ENCODE measurements around the gene CCDC14. TPM values are rescaled to one million over a fixed set of nuclear protein-coding genes. Genes with fewer than 3 reads are reported as not detected.

CCDC14 gene
- total RNA-seq, 2 donors from 2014 or later, result 38.8 to 67.8 TPM

DNA sequence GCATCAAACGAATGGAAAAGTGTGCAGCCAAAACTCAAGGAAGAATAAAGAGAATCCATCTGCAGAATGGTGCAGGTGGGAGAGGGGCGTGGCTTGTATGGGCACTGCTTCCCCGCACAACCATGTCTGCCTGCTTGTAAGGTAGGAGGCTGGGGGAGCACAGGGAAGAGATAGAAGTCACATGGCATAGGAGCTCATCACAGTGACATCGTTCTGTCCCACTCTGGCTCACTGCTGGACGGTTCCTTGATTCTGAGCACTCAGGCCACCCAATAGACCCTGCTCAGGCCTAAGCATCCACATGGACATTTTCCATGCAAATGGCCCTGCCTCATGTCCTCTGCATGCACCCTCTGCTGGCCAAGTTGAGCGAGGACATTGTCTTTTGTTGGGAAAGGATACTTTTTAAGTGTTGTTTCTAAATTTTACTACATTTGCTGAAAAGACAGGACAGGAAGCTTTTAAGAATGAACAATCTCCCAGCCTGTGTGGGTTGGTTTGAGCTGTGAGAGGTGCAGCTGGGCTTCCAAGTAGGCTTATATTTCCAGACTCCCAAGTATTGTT is 79.9 kb downstream of the CCDC14 start:
- Histone ChIP-seq H3K36me3 (no peaks in the 10 kb centered on the region), H3K27me3 (replicated peaks; ENCODE audit: insufficient read depth) (no peaks in the 10 kb centered on the region), H3K9me3 (no peaks in the 10 kb centered on the region), H3K4me1 (ENCODE audit: control insufficient read depth in 1 of 2, low read depth in 2 of 2) (peaks cover 5 to 58% of the 10 kb centered on the region in 2 donors), H3K4me3 (peak overlapping the region; percentile 80), H3K27ac (peak overlapping the region; percentile 63 to 90)
- DNase-seq (ENCODE audit: low spot score) (no peak), ATAC-seq (ENCODE audit: insufficient number of reproducible peaks, low FRiP score, low read depth) (no peak)
- TF ChIP-seq, protein P1, sequence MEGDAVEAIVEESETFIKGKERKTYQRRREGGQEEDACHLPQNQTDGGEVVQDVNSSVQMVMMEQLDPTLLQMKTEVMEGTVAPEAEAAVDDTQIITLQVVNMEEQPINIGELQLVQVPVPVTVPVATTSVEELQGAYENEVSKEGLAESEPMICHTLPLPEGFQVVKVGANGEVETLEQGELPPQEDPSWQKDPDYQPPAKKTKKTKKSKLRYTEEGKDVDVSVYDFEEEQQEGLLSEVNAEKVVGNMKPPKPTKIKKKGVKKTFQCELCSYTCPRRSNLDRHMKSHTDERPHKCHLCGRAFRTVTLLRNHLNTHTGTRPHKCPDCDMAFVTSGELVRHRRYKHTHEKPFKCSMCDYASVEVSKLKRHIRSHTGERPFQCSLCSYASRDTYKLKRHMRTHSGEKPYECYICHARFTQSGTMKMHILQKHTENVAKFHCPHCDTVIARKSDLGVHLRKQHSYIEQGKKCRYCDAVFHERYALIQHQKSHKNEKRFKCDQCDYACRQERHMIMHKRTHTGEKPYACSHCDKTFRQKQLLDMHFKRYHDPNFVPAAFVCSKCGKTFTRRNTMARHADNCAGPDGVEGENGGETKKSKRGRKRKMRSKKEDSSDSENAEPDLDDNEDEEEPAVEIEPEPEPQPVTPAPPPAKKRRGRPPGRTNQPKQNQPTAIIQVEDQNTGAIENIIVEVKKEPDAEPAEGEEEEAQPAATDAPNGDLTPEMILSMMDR (IDR thresholded peaks at IDR 0.05), result peak; percentile 45

DNA sequence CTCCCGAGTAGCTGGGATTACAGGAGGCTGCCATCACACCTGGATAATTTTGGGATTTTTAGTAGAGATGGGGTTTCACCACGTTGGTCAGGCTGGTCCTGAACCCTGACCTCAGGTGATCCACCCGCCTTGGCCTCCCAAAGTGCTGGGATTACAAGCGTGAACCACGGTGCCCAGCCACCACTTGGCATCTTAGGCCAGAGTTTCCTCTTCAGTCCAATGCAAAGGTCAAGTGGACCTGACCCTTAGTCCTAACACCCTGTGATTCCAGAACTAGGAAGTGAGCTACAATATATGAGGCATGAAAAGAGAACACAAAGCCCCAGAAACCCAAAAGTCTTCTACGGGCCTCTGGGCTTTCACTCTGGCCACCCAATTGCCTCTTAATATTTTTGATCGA is 82.2 kb downstream of the CCDC14 start:
- no peak overlapping the region for H3K27ac ChIP-seq
- ATAC-seq (ENCODE audit: insufficient number of reproducible peaks, low FRiP score, low read depth) (no peak), DNase-seq (ENCODE audit: low spot score) (no peak)
- no peaks in the 10 kb centered on the region for H3K9me3 ChIP-seq
- no peaks in the 10 kb centered on the region for H3K27me3 ChIP-seq (replicated peaks; ENCODE audit: insufficient read depth)
- peaks cover 5 to 62% of the 10 kb centered on the region in 2 donors for H3K4me1 ChIP-seq (ENCODE audit: control insufficient read depth in 1 of 2, low read depth in 2 of 2)
- no peaks in the 10 kb centered on the region for H3K36me3 ChIP-seq
- TF ChIP-seq, protein P1 (IDR thresholded peaks at IDR 0.05), result no peak
- H3K4me3 ChIP-seq, result no peak overlapping the region

DNA sequence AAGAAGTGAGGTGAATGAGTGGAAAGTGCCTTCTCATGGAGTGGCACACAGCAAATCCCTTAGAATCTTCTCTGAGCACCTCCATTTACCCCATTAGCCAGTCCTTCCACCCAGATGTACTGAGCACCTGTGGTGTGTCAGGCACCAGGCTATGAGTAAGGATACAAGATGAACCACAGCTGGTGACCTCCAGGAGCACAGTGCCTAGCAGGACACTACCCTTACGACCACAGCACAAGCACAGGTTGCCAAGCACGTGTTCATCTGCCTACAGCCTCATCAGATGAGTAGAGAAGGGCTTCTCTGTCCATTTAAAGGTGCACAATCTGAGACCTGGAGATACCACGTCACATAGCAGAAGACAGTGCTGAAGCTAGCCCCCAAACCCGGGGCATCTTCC is 83.1 kb downstream of the CCDC14 start:
- no peaks in the 10 kb centered on the region for H3K9me3 ChIP-seq
- TF ChIP-seq, protein P1 (IDR thresholded peaks at IDR 0.05), result no peak
- H3K36me3 ChIP-seq, result no peaks in the 10 kb centered on the region
- DNase-seq (ENCODE audit: low spot score) (no peak), ATAC-seq (ENCODE audit: insufficient number of reproducible peaks, low FRiP score, low read depth) (no peak)
- peak overlapping the region; percentile 27 to 61 for H3K27ac ChIP-seq
- H3K27me3 ChIP-seq (replicated peaks; ENCODE audit: insufficient read depth), result no peaks in the 10 kb centered on the region
- H3K4me1 ChIP-seq (ENCODE audit: control insufficient read depth in 1 of 2, low read depth in 2 of 2), result peaks cover 5 to 55% of the 10 kb centered on the region in 2 donors
- H3K4me3 ChIP-seq, result no peak overlapping the region

DNA sequence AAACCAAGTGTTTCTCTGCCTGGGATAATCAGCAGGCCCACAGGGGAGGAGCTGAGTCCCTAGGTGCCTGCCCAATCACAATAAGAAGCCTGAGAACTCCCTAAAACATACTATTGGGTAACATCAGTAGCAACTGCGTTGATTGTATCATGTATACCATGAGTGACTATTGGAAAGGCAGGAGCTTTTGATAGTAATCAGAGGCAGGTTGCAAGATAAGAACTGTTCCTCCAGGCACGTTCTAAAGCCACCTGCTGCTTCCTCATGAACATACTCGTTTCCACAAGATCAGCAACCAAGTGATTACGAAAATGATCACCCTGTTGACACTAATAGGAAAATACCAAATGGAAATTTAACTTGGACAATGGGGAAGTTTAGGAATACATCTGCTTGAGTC is 83.6 kb downstream of the CCDC14 start:
- TF ChIP-seq, protein P1 (IDR thresholded peaks at IDR 0.05), result no peak
- Histone ChIP-seq H3K4me3 (peak overlapping the region; percentile 20), H3K36me3 (no peaks in the 10 kb centered on the region), H3K27ac (peak overlapping the region; percentile 27 to 61), H3K27me3 (replicated peaks; ENCODE audit: insufficient read depth) (no peaks in the 10 kb centered on the region), H3K9me3 (no peaks in the 10 kb centered on the region), H3K4me1 (ENCODE audit: control insufficient read depth in 1 of 2, low read depth in 2 of 2) (peaks cover 5 to 52% of the 10 kb centered on the region in 2 donors)
- no peak for DNase-seq (ENCODE audit: low spot score)
- ATAC-seq (ENCODE audit: insufficient number of reproducible peaks, low FRiP score, low read depth), result no peak

DNA sequence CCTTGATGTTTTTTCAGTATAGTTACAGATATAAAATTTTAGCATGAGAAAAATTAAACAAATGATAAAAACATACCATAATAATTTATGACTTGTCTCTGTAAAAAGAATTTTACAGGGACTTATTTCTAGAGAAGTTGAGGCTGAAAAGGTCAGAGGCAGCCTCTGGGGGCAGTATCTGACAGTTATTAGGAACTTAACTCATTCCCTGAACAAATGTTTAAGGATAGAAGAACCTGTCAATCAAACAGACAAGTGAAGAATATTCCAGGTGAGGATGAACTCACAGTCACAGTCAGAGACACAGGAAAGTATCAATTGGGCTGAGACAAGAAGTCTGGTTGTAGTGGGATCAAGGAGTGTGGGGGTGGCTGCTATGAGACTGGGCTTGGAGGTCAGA is 84.2 kb downstream of the CCDC14 start:
- Histone ChIP-seq H3K4me3 (no peak overlapping the region), H3K9me3 (no peaks in the 10 kb centered on the region), H3K4me1 (ENCODE audit: control insufficient read depth in 1 of 2, low read depth in 2 of 2) (peaks cover 2 to 46% of the 10 kb centered on the region in 2 donors), H3K36me3 (no peaks in the 10 kb centered on the region), H3K27ac (peak overlapping the region; percentile 27 to 61), H3K27me3 (replicated peaks; ENCODE audit: insufficient read depth) (no peaks in the 10 kb centered on the region)
- ATAC-seq (ENCODE audit: insufficient number of reproducible peaks, low FRiP score, low read depth) (no peak), DNase-seq (ENCODE audit: low spot score) (no peak)
- TF ChIP-seq, protein P1 (IDR thresholded peaks at IDR 0.05), result peak; percentile 26
